Psoas muscle (tissue), 8 donors: ENCODE data around the gene PRSS22. TPM values are rescaled to one million over a fixed set of nuclear protein-coding genes. Genes with fewer than 3 reads are reported as not detected.

ENCODE experiments used
- ATAC-seq, 4 donors: fragments of 200-7000 bp; cut with Tn5 transposase; one replicate each; pipeline ENCODE4 v1.9.1; 2020; ENCODE audit warnings: moderate library complexity in 3 of 4, mild to moderate bottlenecking in 2 of 4
- DNase-seq, 2 donors: peaks; one replicate each; pipeline ENCODE4 v3.0.0-alpha.2; 2020
- H3K27ac ChIP-seq: fragments of 200-600 bp; one replicate; pipeline ENCODE4 v1.8.0; 2022
- H3K27me3 ChIP-seq, 3 donors: fragments of 200-600 bp in 1 of 3; one replicate each; pipeline versions ENCODE4 v1.6.1 to v1.8.0; 2013 to 2022; ENCODE audit warnings: low read length in 2 of 3, mild to moderate bottlenecking in 2 of 3, moderate library complexity in 1 of 3; ENCODE audit not compliant: insufficient read depth in 3 of 3
- H3K36me3 ChIP-seq, 2 donors: fragments of 200-600 bp in 1 of 2; one replicate each; pipeline versions ENCODE4 v1.6.1 to v1.8.0; 2013 to 2022; ENCODE audit warnings: low read depth in 1 of 2, mild to moderate bottlenecking in 1 of 2, moderate library complexity in 1 of 2; ENCODE audit not compliant: insufficient read depth in 1 of 2
- H3K4me1 ChIP-seq: fragments of 200-600 bp; one replicate; pipeline ENCODE4 v1.8.0; 2022
- H3K4me3 ChIP-seq: fragments of 200-600 bp; one replicate; pipeline ENCODE4 v1.8.0; 2022; ENCODE audit warnings: mild to moderate bottlenecking
- H3K9me3 ChIP-seq: fragments of 200-600 bp; one replicate; pipeline ENCODE4 v1.8.0; 2022
- WGBS, 3 donors: extraction: QIAGEN DNeasy Blood & Tissue Kit; methylation state at CpG; one replicate each; pipeline versions ENCODE4 v1.1.6 to v1.1.7; 2013; 5-methylcytosine and 5-hydroxymethylcytosine counted together
- intact Hi-C, 2 donors: fragments of 100-400 bp; cut with DNase I; formaldehyde crosslinking; loops; one replicate each; pipeline versions ENCODE4 v1.11.0 to v1.14.2; 2022
- polyA plus RNA-seq, 3 donors: library from polyadenylated mRNA; stranded (reverse); fragments of 200-250 nt; gene quantifications; one replicate each; pipeline ENCODE4 v1.2.3, GENCODE V29; 2013
- total RNA-seq, 4 donors: library from RNA; stranded (reverse); fragmentation: NEBNext Ultra II Directional in 2 of 4; extraction: Animal tissue kit (Norgen Biotek cat#: 25700) in 2 of 4; gene quantifications; one replicate each; pipeline versions ENCODE4 v1.2.1 to v1.2.4, GENCODE V29; 2021 to 2023
- TF ChIP-seq, protein P1 (sequence below): fragments of 200-600 bp; IDR thresholded peaks from one replicate; pipeline ENCODE4 v1.8.0; 2022; ENCODE audit warnings: antibody characterized with exemption
- donor health status: healthy with polysubstance abuse.
- donor health status: DM: no; HTN: no; CAD: no; lungs with moderate emphysema.
- donor health status: Bipolar disorder and iron deficiency.
- donor health status: healthy.
- donor health status: DM: yes; HTN: yes; CAD: no.
- donor health status: DM: no; HTN: no; CAD: no.
- donor health status: DM: no; HTN: no; CAD: no.
- donor health status: DM: yes; HTN: yes; CAD: no.

The PRSS22 gene
- total and polyA plus RNA-seq, 7 donors = 0.07 to 0.20 (median 0.13) TPM; not detected in 4

DNA sequence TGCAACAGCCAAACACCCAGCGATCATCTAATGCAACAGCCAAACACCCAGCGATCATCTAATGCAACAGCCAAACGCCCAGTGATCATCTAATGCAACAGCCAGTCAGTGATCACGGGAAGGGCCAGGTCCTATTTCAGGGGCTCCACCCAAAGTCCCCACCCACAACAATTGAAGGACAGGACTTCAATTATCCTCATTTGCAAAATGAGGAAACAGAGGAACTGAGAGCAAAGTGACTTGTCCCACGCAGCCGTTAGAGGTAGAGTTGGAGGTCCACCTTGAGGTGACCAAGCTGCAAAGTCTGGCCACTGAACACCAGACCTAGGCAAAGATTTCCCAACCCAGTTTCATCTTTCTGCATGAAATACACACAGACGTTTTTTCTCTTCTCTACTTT, 24.2 kb downstream of the PRSS22 start:
- H3K9me3 ChIP-seq = no peaks in the 10 kb centered on the region

DNA sequence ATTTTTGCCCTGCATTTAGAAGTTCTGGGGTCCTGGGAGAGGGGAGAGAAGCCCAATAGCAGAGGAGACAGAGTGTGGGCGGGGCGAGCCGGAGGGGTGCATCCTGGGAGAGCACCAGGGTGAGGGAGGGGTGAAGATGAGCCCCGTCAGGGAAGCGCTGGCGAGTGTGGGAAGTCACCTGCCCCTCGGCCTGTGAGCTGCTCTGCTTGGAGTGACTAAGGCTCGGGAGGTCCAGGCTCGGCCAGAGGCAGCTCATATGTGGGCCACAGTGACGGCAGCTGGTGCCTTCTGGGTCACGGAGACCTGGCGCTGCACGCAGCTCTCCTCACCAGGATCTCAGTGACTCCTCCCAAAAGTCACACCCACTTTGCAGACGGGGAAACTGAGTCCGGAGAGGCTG, 26.8 kb downstream of the PRSS22 start:
- Histone ChIP-seq H3K4me3 (no peak overlapping the region), H3K27ac (no peak overlapping the region), H3K4me1 (no peaks in the 10 kb centered on the region), H3K27me3 (peaks cover 0 to 32% (median 3%) of the 10 kb centered on the region in 3 donors), H3K9me3 (no peaks in the 10 kb centered on the region), H3K36me3 (no peaks in the 10 kb centered on the region)
- WGBS, 3 donors = 66 to 76% (median 68%) methylated on average over 15 of the region's 15 CpGs
- TF ChIP-seq, protein P1, sequence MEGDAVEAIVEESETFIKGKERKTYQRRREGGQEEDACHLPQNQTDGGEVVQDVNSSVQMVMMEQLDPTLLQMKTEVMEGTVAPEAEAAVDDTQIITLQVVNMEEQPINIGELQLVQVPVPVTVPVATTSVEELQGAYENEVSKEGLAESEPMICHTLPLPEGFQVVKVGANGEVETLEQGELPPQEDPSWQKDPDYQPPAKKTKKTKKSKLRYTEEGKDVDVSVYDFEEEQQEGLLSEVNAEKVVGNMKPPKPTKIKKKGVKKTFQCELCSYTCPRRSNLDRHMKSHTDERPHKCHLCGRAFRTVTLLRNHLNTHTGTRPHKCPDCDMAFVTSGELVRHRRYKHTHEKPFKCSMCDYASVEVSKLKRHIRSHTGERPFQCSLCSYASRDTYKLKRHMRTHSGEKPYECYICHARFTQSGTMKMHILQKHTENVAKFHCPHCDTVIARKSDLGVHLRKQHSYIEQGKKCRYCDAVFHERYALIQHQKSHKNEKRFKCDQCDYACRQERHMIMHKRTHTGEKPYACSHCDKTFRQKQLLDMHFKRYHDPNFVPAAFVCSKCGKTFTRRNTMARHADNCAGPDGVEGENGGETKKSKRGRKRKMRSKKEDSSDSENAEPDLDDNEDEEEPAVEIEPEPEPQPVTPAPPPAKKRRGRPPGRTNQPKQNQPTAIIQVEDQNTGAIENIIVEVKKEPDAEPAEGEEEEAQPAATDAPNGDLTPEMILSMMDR = no peak
- ATAC-seq (no peak), DNase-seq (peak in 1 of 2 donors; percentile 42)
- intact Hi-C loops = no loop called here

More for the DNA sequence above, 24.2 kb downstream of the PRSS22 start:
- Histone ChIP-seq H3K36me3 (no peaks in the 10 kb centered on the region), H3K4me1 (no peaks in the 10 kb centered on the region), H3K4me3 (no peak overlapping the region), H3K27me3 (peaks cover 0 to 37% (median 0%) of the 10 kb centered on the region in 3 donors), H3K27ac (no peak overlapping the region)
- DNase-seq = peak in 1 of 2 donors; percentile 13
- TF ChIP-seq, protein P1 = no peak
- WGBS, 3 donors = 63 to 64% (median 64%) methylated on average over 7 of the region's 7 CpGs
- intact Hi-C loops = no loop called here
- ATAC-seq = no peak

DNA sequence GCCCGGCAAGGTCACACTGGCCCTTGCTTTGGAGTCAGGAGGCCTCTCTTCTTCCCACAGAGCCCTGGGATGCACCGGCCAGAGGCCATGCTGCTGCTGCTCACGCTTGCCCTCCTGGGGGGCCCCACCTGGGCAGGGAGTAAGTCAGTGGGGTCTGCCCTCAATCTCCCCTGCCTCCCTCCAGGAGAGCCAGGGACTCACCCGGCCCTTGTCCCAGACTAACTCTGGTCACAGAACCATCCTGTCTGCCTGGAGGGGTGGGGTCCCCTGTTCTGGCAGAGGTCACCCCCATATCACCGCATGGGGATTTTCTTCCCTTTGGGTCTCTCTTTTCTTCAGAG, 27.6 kb downstream of the PRSS22 start:
- WGBS, 3 donors = 71 to 89% (median 77%) methylated on average over 5 of the region's 5 CpGs
- Histone ChIP-seq H3K27me3 (peaks cover 0 to 32% (median 3%) of the 10 kb centered on the region in 3 donors), H3K4me1 (no peaks in the 10 kb centered on the region), H3K27ac (no peak overlapping the region), H3K9me3 (no peaks in the 10 kb centered on the region), H3K4me3 (no peak overlapping the region), H3K36me3 (no peaks in the 10 kb centered on the region)
- TF ChIP-seq, protein P1 = no peak
- intact Hi-C loops = no loop called here
- DNase-seq (no peak), ATAC-seq (no peak)

DNA sequence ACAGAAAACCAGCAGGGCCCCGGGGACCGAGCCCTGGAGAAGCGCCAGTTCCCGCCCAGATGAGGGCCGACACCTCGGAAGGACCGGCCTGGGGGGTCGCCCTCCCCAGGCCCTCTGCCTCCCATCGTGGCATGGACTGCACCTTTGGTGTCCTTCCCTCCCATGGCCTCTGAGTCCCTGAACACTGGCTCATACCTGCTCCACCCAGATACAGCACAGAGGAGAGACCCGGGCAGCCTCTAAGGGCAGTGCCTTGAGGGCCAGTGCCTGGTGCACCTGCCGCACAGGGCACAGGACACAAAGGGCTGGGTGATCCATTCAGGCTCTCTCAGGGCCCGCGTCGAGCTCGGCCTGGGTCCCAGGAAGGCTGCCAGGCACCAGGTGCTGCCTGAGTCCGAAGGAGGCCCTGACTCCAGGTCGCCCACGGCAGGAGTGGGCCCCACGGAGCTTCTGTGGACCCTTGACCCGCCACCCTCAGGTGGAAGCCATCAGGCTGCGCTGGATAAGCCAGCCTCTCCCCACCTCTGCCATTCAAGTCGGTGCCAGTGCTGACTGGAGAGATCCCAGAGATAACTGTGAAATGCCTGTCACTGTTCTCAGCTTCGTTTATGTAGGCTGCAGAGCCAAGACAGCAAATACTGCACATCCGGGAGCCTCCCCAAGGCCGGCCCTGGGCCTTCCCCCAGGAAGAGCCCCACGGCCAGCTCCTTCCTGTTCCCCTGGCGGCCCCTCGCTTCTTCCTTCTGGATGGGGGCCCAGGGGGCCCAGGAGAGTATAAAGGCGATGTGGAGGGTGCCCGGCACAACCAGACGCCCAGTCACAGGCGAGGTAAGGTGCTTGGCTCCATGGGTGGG, 28.2 kb downstream of the PRSS22 start, which contains the start of gene ZG16B:
Gene ZG16B (plus strand): TSS at position 803 of the 854 bp plus-strand sequence. CDS start 139 bp downstream, outside the sequence.
- Histone ChIP-seq H3K36me3 (no peaks in the 10 kb centered on the region), H3K9me3 (no peaks in the 10 kb centered on the region), H3K27me3 (peaks cover 0 to 32% (median 3%) of the 10 kb centered on the region in 3 donors), H3K4me1 (no peaks in the 10 kb centered on the region), H3K4me3 (no peak within 1 kb of the TSS), H3K27ac (no peak within 1 kb of the TSS)
- peak in 1 of 2 donors; percentile 48 for DNase-seq
- TF ChIP-seq, protein P1 = no peak
- ATAC-seq = no peak
- 65 to 69% (median 68%) methylated on average over 31 to 32 of the region's 32 CpGs for WGBS, 3 donors
- intact Hi-C loops = no loop called here
